GM18498 (cell line): ENCODE data around the gene PSMD2.
"Not testable (repeated sequence)": the region's sequence is repeated elsewhere in the genome, so short reads cannot be mapped to it uniquely, and the experiment has no call there.

Source experiments
- ATAC-seq: cut with Tn5 transposase; IDR thresholded peaks from one replicate; pipeline ENCODE4 v1.9.1; 2021; ENCODE audit warnings: mild to moderate bottlenecking, moderate library complexity; ENCODE audit not compliant: unreplicated experiment

The PSMD2 gene

GRCh38 chr3:184337981-184338380, 38.9 kb downstream of the PSMD2 start:
- ATAC-seq = no peak

GRCh38 chr3:184338511-184338945, 39.5 kb downstream of the PSMD2 start:
- ATAC-seq = no peak

- ATAC-seq = no peak
These were observed 40.0 kb downstream of the PSMD2 start for GRCh38 chr3:184339001-184339400.

DNA sequence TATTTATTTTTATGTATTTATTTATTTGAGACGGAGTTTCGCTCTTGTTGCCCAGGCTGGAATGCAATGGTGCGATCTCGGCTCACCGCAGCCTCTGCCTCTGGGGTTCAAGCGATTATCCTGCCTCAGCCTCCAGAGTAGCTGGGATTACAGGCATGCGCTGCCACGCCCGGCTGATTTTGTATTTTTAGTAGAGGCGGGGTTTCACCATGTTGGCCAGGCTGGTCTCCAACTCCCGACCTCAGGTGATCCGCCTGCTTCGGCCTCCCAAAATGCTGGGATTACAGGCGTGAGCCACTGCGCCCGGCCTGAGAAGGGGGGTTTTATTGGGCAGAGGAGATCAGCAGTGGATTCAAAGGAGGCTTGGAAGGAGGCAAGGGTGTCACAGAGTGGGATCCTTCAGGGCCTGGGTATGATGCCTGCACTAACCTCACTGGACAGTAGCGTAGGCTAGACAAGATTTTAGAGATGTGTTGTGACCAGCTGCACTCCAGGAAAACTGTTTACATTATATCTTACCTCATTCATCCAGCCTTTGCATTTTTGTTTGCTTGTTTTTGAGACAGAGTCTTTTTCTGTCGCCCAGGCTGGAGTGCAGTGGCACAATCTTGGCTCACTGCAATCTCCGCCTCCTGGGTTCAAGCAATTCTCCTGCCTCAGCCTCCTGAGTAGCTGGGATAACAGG, 40.6 kb downstream of the PSMD2 start:
- not testable (repeated sequence) for ATAC-seq

GRCh38 chr3:184341925-184342324, 42.9 kb downstream of the PSMD2 start:
- ATAC-seq = no peak

DNA sequence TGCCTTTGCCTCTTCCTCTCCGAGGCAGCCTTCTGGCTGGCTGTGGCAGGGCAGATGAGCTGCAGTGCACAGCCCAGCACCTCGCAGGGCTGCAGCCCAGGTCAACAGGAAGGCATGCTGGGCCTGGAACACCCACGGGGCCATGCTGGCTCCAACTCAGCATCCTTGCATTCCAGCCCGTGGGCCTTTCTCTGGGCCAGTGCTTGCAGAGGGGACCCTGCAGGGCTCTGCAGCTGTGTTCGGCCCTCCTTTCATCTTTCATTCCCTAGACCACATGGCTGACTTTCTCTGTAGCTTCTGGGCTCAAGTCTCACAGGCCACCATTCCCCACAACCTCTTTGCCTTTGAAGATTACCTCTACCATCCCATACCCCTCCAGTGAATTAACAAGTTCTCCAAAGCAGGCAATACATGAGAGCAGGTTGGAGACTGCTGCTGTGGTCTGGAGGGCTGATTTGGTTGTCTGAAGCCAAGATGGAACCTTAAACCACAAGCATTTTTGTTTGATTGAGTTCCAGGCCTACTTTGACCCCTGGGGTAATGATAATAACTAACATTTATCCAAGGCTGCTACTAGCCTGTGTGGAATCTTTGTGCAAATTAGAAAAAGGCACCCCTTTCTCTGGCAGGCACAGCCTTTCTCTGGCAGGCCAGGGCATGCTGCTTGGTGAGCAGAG, 44.3 kb downstream of the PSMD2 start:
- no peak for ATAC-seq

DNA sequence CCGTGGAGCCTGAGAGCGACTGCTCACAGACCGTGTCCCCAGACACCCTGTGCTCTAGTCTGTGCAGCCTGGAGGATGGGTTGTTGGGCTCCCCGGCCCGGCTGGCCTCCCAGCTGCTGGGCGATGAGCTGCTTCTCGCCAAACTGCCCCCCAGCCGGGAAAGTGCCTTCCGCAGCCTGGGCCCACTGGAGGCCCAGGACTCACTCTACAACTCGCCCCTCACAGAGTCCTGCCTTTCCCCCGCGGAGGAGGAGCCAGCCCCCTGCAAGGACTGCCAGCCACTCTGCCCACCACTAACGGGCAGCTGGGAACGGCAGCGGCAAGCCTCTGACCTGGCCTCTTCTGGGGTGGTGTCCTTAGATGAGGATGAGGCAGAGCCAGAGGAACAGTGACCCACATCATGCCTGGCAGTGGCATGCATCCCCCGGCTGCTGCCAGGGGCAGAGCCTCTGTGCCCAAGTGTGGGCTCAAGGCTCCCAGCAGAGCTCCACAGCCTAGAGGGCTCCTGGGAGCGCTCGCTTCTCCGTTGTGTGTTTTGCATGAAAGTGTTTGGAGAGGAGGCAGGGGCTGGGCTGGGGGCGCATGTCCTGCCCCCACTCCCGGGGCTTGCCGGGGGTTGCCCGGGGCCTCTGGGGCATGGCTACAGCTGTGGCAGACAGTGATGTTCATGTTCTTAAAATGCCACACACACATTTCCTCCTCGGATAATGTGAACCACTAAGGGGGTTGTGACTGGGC, 45.7 kb downstream of the PSMD2 start:
- ATAC-seq = no peak

DNA sequence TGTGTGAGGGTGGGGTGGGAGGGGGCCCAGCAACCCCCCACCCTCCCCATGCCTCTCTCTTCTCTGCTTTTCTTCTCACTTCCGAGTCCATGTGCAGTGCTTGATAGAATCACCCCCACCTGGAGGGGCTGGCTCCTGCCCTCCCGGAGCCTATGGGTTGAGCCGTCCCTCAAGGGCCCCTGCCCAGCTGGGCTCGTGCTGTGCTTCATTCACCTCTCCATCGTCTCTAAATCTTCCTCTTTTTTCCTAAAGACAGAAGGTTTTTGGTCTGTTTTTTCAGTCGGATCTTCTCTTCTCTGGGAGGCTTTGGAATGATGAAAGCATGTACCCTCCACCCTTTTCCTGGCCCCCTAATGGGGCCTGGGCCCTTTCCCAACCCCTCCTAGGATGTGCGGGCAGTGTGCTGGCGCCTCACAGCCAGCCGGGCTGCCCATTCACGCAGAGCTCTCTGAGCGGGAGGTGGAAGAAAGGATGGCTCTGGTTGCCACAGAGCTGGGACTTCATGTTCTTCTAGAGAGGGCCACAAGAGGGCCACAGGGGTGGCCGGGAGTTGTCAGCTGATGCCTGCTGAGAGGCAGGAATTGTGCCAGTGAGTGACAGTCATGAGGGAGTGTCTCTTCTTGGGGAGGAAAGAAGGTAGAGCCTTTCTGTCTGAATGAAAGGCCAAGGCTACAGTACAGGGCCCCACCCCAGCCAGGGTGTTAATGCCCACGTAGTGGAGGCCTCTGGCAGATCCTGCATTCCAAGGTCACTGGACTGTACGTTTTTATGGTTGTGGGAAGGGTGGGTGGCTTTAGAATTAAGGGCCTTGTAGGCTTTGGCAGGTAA, 46.5 kb downstream of the PSMD2 start:
- no peak for ATAC-seq

GRCh38 chr3:184346480-184347190, 47.6 kb downstream of the PSMD2 start:
- ATAC-seq = no peak

GRCh38 chr3:184347321-184348056, 48.4 kb downstream of the PSMD2 start:
- ATAC-seq = no peak

- no peak for ATAC-seq
These were observed 49.0 kb downstream of the PSMD2 start for GRCh38 chr3:184348057-184348382.

DNA sequence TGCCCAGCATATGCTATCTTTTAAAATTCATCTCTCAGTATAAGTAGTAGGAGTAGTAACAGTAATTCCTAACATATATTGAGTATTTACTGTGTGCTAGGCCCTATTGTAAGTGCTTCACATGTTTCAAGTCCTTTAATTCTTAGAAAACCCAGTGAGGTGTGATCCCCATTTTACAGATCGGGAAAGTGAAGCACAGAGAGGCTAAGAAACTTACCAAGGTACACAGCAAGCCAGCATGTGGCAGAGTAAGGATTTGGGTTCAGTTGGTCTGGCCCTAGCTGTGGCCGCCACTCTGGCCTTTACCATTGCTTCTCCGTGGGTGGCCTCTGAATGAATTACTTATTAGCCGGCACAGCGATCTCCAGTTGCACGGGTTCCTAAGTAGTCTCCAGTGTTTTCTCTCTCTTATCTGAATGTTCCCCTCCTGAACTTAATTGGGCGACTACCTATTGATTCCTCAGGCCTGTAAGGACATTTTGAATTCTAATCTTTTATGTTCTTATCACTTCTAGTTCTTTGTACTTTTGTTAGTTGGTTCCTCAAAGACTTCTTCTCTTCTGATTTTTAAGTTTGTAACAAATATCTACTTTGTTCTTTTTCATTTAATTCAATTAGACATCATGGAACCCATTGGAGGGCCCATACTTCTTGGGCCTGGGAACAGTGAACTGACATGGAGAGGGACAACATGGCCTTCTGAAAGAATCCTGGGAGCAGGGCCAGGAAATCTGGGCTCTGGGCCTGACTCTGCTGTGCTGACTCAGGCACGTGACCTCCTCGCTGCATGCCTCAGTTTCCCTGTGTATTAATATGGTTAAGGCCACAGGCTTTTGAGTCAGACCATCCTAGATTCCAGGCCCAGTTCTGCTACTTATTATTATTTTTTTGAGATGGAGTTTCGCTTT, 50.8 kb downstream of the PSMD2 start:
- no peak for ATAC-seq

DNA sequence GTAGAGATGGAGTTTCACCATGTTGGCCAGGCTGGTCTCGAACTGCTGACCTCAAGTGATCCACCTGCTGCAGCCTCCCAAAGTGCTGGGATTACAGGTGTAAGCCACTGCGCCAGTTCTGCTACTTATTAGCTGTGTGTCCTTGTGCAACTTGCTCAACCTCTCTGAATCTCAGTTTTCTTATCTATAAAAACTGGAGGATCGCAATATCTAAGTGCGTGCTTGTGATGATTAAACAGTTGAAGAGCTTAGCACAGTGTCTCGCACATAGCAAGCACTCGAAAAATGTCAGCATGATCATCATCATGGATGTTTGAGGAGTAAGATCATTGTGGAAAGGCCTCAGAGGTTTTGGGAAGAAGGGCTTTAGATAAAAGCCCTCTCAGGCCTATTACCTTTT, 51.6 kb downstream of the PSMD2 start:
- no peak for ATAC-seq

GRCh38 chr3:184351511-184352148, 52.6 kb downstream of the PSMD2 start:
- ATAC-seq = no peak

- ATAC-seq = no peak
These were observed 53.2 kb downstream of the PSMD2 start for GRCh38 chr3:184352149-184352785.

GRCh38 chr3:184352897-184353545, 54.0 kb downstream of the PSMD2 start:
- no peak for ATAC-seq

DNA sequence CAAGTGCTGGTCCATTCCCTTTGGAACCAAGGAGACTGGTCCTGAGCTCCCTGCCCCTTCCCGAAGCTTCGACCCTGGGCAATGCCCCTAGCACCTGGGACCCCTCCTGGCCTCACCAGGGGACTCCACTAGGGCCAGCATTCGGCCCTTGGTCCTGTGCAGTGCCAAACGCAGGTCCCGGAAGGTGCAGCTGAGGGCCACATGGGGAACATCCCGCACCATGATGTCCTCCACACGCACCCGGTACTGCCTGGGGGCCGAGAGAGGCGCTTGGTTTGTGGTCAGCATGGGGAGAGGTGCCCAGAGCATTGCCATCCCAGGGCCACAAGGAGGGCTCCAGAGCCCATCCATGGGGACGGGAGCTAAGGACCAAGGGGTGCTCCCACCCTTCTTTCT, 54.5 kb downstream of the PSMD2 start:
- no peak for ATAC-seq
